ENCODE measurements around the gene GYPA. TPM values are rescaled to one million over a fixed set of nuclear protein-coding genes. Genes with fewer than 3 reads are reported as not detected.
"Not testable (repeated sequence)": the region's sequence is repeated elsewhere in the genome, so short reads cannot be mapped to it uniquely, and the experiment has no call there.

GYPA gene
- total and polyA plus RNA-seq, 12 donors, result 1.3 to 6.2 TPM; not detected in 10

DNA sequence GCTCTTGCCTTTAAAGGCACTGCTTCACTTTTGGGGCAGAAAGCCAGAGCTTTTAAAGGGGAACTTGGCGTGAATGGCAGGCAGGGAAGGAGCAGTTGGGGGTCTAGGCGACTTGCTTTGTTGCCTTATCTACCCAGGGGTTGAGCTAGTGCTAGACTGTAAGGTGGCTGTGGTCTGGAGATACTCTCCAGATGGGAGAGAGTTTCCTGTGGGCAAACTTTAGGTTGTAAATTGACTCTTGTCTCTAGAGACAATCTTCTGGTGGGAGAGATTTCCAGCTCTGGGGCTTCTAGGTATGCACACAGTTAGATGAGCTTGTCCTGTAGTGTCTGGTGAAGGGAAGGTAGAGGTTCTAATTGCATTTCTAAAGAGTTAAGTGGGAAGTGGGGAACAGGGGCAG lies 61.8 kb downstream of the GYPA start:
- intact Hi-C loops (cut with DNase I); H3K4me3 ChIP-seq; H3K4me1 ChIP-seq (replicated peaks in 1 of 2); H3K27me3 ChIP-seq; H3K9me3 ChIP-seq (replicated peaks in 1 of 3); H3K36me3 ChIP-seq (replicated peaks in 1 of 2); DNase-seq; H3K27ac ChIP-seq: not testable (repeated sequence)
- WGBS, 4 donors, result 59 to 93% (median 71%) methylated on average over 2 of the region's 2 CpGs

- DNase-seq; H3K36me3 ChIP-seq (replicated peaks in 1 of 2); intact Hi-C loops (cut with DNase I); H3K27me3 ChIP-seq; H3K27ac ChIP-seq; H3K4me3 ChIP-seq; H3K4me1 ChIP-seq (replicated peaks in 1 of 2); H3K9me3 ChIP-seq (replicated peaks in 1 of 3): not testable (repeated sequence)
These were observed 79.0 kb downstream of the GYPA start for GRCh38 chr4:144061556-144061955.

DNA sequence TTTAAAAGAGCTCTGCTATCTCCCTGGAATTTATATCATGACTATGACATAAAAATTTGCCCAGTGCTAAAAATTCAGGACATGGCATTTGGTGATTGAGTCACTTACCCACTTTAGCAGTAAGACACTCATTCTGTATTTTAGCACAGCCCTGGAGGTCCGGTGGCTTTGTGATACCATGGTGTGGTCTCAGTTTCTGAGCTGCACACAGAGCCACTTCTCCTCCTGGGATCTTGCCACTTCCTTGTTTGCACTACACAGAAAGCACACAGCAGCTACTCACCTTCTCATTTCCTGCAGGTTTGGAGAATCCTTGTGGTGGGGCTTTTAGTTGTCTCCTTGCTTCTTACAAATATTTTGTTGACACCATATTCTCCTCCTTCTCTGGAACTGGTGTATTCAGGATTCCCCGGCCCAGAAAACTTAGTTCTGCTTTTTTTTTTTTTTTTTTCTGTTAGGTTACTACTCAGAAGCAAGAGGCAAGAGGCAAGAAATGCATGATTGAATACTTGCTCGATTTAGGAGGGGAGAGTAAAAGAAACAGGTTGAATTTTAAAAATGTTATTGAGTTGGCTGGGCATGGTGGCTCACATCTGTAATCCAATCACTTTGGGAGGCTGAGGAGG lies 80.2 kb downstream of the GYPA start:
- H3K4me3 ChIP-seq; intact Hi-C loops (cut with DNase I); DNase-seq; H3K27ac ChIP-seq; H3K36me3 ChIP-seq (replicated peaks in 1 of 2); H3K9me3 ChIP-seq (replicated peaks in 1 of 3); H3K4me1 ChIP-seq (replicated peaks in 1 of 2); H3K27me3 ChIP-seq: not testable (repeated sequence)
- 62 to 79% (median 70%) methylated on average over 3 of the region's 3 CpGs for WGBS, 4 donors

Other genes starting within 250 kb of the GYPA start
- gene GYPE, start 235.2 kb downstream of the GYPA start, total RNA-seq, result 1 to 10 TPM in 2 of 9 donors, under 1 TPM in 5, not detected in 2; 0.15 to 1.6 (median 0.28) TPM
- gene GYPE, start 235.2 kb downstream of the GYPA start, polyA plus RNA-seq, result under 1 TPM in 2 of 3 donors, not detected in 1; 0.16 to 0.24 TPM
- 1 to 10 TPM in 1 of 9 donors, not detected in 8; 5.4 TPM for gene GYPB, start 121.3 kb downstream of the GYPA start, total RNA-seq
- gene GYPB, start 121.3 kb downstream of the GYPA start, polyA plus RNA-seq, result not detected

Data from adrenal gland (tissue), 12 donors.